K562 treated with DMSO at 1 percent for 24 hours (cell line): ENCODE results near the gene OR2Z1. TPM values are rescaled to one million over a fixed set of nuclear protein-coding genes. Genes with fewer than 3 reads are reported as not detected.

Experiments
- total RNA-seq: library from RNA; unstranded; fragments of 300-600 nt; gene quantifications from 2 replicates; pipeline ENCODE4 v1.2.3, GENCODE V29; 2022; ENCODE audit warnings: low read depth; ENCODE audit not compliant: insufficient read depth

Gene OR2Z1, protein sequence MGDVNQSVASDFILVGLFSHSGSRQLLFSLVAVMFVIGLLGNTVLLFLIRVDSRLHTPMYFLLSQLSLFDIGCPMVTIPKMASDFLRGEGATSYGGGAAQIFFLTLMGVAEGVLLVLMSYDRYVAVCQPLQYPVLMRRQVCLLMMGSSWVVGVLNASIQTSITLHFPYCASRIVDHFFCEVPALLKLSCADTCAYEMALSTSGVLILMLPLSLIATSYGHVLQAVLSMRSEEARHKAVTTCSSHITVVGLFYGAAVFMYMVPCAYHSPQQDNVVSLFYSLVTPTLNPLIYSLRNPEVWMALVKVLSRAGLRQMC
- not detected in 2 replicates for total RNA-seq

DNA sequence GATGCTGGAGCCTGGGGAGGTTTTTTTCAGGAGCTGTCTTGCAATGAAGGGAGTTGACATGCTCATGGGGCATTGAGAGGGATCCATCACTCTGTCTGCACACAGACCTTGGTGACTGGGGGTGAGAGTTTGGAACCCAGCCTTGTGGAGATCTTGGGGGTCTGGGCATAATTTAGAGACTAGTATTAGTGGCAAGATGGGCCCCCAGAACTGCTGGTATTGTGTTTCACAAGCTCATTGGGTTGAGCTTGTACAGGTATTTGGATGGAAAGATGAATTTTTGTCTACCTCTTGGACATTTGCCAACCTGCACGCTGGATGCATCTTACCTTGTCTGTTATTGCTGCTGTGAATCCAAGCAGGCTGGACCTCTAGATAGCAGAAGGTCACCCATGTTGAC lies at the start of gene OR2Z1:
Gene OR2Z1, plus strand, starts transcription at position 301 of the 400 bp plus-strand sequence. CDS start 9,395 bp downstream, outside the sequence.

DNA sequence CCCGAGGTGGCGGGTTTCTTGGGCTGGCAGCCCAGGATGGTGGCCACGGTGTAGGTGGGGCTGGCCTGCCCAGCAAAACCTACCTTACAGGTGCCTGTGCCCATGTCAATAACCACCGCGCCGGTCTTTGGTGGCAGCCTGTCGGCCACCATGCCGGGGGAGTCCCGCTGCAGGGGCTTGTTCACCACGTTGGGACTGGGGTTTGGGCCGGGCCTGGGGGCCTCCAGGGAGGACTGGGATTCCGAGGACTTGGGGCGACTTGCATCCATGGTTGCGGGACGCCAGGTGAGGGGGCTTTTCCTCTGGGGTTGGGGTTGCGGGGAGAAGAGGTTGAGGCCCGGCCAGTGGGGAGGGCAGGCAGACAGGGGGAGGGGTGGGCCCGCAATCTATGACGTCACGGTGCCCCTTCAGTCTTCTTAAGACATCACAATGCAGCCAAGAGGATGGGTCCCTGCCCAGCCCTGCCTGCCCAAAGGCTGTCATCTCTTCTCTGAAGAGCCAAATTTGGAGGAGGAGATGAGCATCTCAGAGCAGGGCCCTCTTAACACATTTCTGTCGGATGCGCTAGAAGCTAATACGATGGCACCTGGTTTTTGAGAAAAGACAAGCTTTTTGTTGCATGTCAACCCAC lies 22.9 kb upstream of the OR2Z1 start, which contains the start of gene ACTL9:
Gene ACTL9, minus strand, starts transcription at position 363 of the 631 bp plus-strand sequence. Its CDS starts 94 bp downstream, at position 269.

Other genes with a start within 250 kb of the OR2Z1 start
- 0.09 and 0.38 TPM in 2 replicates for gene PRAM1, start 219.0 kb upstream of the OR2Z1 start, total RNA-seq
- gene ZNF414, start 207.5 kb upstream of the OR2Z1 start, total RNA-seq = 19.0 and 22.5 TPM in 2 replicates
- 65.8 and 68.7 TPM in 2 replicates for gene MYO1F, start 144.2 kb upstream of the OR2Z1 start, total RNA-seq
- 0.54 and 1.00 TPM in 2 replicates for gene ADAMTS10, start 110.9 kb upstream of the OR2Z1 start, total RNA-seq
- gene NFILZ, start 91.0 kb upstream of the OR2Z1 start, total RNA-seq = not detected in 2 replicates
- gene ACTL9, start 22.8 kb upstream of the OR2Z1 start, total RNA-seq = 0.41 TPM in 1 of 2 replicates, not detected in the other
- gene ZNF558, start 110.7 kb downstream of the OR2Z1 start, total RNA-seq = 12.4 and 14.8 TPM in 2 replicates
- gene MBD3L1, start 110.7 kb downstream of the OR2Z1 start, total RNA-seq = not detected in 2 replicates